Lung (tissue), 12 donors: Measurements from ENCODE around the gene RPUSD3. TPM values are rescaled to one million over a fixed set of nuclear protein-coding genes. Genes with fewer than 3 reads are reported as not detected.

Experiments used
- ATAC-seq: fragments of 200-7000 bp; cut with Tn5 transposase; one replicate; pipeline ENCODE4 v1.9.1; 2020; ENCODE audit warnings: moderate number of reproducible peaks; ENCODE audit not compliant: insufficient read depth, low FRiP score
- DNase-seq, 3 donors: peaks; one replicate each; pipeline ENCODE4 v3.0.0-alpha.2; 2013 to 2017
- H3K27ac ChIP-seq, 2 donors: one replicate each; pipeline ENCODE4 v1.5.1; 2013; ENCODE audit warnings: mild to moderate bottlenecking in 2 of 2, moderate library complexity in 2 of 2, control low read depth in 1 of 2, inconsistent platforms in 1 of 2, low read depth in 1 of 2, low read length in 1 of 2
- H3K27me3 ChIP-seq, 3 donors: one replicate each; pipeline ENCODE4 v1.5.1; 2013; ENCODE audit warnings: low read length in 2 of 3; ENCODE audit not compliant: control insufficient read depth in 3 of 3, insufficient read depth in 3 of 3
- H3K36me3 ChIP-seq, 4 donors: one replicate each; pipeline ENCODE4 v1.5.1; 2013; ENCODE audit warnings: low read length in 4 of 4, mild to moderate bottlenecking in 1 of 4, moderate library complexity in 1 of 4; ENCODE audit not compliant: control insufficient read depth in 4 of 4, insufficient read depth in 4 of 4
- H3K4me1 ChIP-seq, 5 donors: one replicate each; pipeline ENCODE4 v1.5.1; 2013; ENCODE audit warnings: low read length in 5 of 5, mild to moderate bottlenecking in 2 of 5, moderate library complexity in 1 of 5; ENCODE audit not compliant: control insufficient read depth in 5 of 5, insufficient read depth in 5 of 5
- H3K4me3 ChIP-seq: one replicate; pipeline ENCODE4 v1.5.1; 2013; ENCODE audit warnings: mild to moderate bottlenecking, control low read depth, moderate library complexity
- H3K9ac ChIP-seq, 2 donors: one replicate each; pipeline ENCODE4 v1.5.1; 2013; ENCODE audit warnings: low read length in 2 of 2, control low read depth in 1 of 2; ENCODE audit not compliant: insufficient read depth in 1 of 2
- H3K9me3 ChIP-seq, 4 donors: one replicate each; pipeline ENCODE4 v1.5.1; 2013; ENCODE audit warnings: low read length in 3 of 4, mild to moderate bottlenecking in 1 of 4, moderate library complexity in 1 of 4; ENCODE audit not compliant: control insufficient read depth in 4 of 4, insufficient read depth in 3 of 4
- WGBS, 2 donors: extraction: QIAGEN DNeasy Blood & Tissue Kit; methylation state at CpG; one replicate each; pipeline ENCODE4 v1.1.7; 2013; 5-methylcytosine and 5-hydroxymethylcytosine counted together
- polyA plus RNA-seq, 2 donors: library from polyadenylated mRNA; stranded (reverse); fragments of 200-250 nt; gene quantifications; one replicate each; pipeline ENCODE4 v1.2.1, GENCODE V29; 2013
- total RNA-seq, 2 donors: library from RNA; depleted of rRNA in 1 of 2; stranded (reverse); fragments of >200 nt in 1 of 2; gene quantifications; one replicate each; pipeline ENCODE4 v1.2.1, GENCODE V29; 2014 to 2021
- TF ChIP-seq, protein P1 (sequence below): IDR thresholded peaks from 2 replicates; pipeline ENCODE4 v1.5.1; 2012; ENCODE audit warnings: mild to moderate bottlenecking; ENCODE audit errors: control extremely low read depth, extremely low read depth
- donor health status: control.
- donor health status: control.
- donor health status: Bipolar disorder and iron deficiency.
- donor health status: healthy.
- donor health status: DM: yes; HTN: yes; CAD: no.

RPUSD3 gene
- total and polyA plus RNA-seq, 4 donors, result 16.3 to 34.9 (median 26.3) TPM

GRCh38 chr3:9797196-9797945, 46.4 kb downstream of the RPUSD3 start:
- WGBS, 2 donors, result 92 to 93% methylated on average over 12 of the region's 12 CpGs
- no peak overlapping the region for H3K27ac ChIP-seq
- H3K9me3 ChIP-seq, result no peaks in the 10 kb centered on the region
- DNase-seq, result no peak
- peaks cover 0 to 9% (median 4%) of the 10 kb centered on the region in 5 donors for H3K4me1 ChIP-seq
- no peak for ATAC-seq
- H3K36me3 ChIP-seq, result peaks cover 33 to 41% (median 39%) of the 10 kb centered on the region in 4 donors
- TF ChIP-seq, protein P1, sequence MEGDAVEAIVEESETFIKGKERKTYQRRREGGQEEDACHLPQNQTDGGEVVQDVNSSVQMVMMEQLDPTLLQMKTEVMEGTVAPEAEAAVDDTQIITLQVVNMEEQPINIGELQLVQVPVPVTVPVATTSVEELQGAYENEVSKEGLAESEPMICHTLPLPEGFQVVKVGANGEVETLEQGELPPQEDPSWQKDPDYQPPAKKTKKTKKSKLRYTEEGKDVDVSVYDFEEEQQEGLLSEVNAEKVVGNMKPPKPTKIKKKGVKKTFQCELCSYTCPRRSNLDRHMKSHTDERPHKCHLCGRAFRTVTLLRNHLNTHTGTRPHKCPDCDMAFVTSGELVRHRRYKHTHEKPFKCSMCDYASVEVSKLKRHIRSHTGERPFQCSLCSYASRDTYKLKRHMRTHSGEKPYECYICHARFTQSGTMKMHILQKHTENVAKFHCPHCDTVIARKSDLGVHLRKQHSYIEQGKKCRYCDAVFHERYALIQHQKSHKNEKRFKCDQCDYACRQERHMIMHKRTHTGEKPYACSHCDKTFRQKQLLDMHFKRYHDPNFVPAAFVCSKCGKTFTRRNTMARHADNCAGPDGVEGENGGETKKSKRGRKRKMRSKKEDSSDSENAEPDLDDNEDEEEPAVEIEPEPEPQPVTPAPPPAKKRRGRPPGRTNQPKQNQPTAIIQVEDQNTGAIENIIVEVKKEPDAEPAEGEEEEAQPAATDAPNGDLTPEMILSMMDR, result no peak
- no peaks in the 10 kb centered on the region for H3K27me3 ChIP-seq
- H3K4me3 ChIP-seq, result no peak overlapping the region
- H3K9ac ChIP-seq, result no peak overlapping the region

DNA sequence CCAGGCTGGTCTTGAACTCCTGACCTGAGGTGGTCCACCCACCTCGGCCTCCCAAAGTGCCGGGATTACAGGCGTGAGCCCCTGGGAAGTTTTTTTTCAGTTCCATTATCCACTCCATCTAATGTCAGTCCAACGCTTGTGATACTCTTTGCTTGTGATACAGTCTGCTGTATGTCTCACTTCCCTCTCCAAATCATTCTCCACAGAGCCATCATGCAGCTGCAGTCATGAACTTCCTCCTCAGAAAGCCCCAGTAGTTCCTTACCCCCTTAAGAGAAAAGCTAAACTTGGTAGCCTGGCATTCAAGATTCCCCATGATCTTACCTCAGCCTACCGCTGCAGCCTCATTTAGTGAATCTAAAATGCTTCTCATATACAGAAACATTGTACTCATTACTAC, 48.6 kb downstream of the RPUSD3 start:
- Histone ChIP-seq H3K27me3 (no peaks in the 10 kb centered on the region), H3K4me3 (no peak overlapping the region), H3K9ac (no peak overlapping the region), H3K36me3 (peaks cover 24 to 32% (median 28%) of the 10 kb centered on the region in 4 donors), H3K4me1 (peaks cover 0 to 21% (median 4%) of the 10 kb centered on the region in 5 donors), H3K9me3 (no peaks in the 10 kb centered on the region), H3K27ac (no peak overlapping the region)
- no peak for DNase-seq
- no peak for ATAC-seq
- TF ChIP-seq, protein P1, result no peak
- WGBS, 2 donors, result 79 to 82% methylated on average over 5 of the region's 5 CpGs

DNA sequence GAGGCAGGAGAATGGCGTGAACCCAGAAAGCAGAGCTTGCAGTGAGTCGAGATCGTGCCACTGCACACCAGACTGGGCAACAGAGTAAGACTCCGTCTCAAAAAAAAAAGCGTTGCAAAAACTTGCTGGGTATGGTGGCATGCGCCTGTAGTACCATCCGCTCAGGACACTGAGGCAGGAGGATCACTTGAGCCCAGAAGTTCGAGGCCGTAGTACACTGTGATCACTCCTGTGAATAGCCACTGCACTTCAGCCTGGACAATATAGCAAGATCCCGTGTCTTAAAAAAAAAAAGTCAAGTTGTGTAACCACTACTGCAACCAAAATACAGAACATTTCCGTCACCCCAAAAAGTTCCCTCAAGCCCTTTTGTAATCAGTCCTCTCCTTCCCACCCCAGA, 49.4 kb downstream of the RPUSD3 start:
- Histone ChIP-seq H3K27ac (no peak overlapping the region), H3K9ac (no peak overlapping the region), H3K36me3 (peaks cover 19 to 25% (median 22%) of the 10 kb centered on the region in 4 donors), H3K4me1 (peaks cover 0 to 21% (median 4%) of the 10 kb centered on the region in 5 donors), H3K4me3 (no peak overlapping the region), H3K27me3 (no peaks in the 10 kb centered on the region), H3K9me3 (no peaks in the 10 kb centered on the region)
- TF ChIP-seq, protein P1, result no peak
- ATAC-seq (no peak), DNase-seq (no peak)
- 87 to 93% methylated on average over 11 of the region's 11 CpGs for WGBS, 2 donors
